ENCODE measurements around the gene FECH.

Gene FECH

GRCh38 chr18:57534511-57534909 lies 52.0 kb downstream of the FECH start:
- Histone ChIP-seq H3K9me3 (ENCODE audit: insufficient read depth, low read length) (no peaks in the 10 kb centered on the region), H3F3A (ENCODE audit: insufficient read depth) (no peaks in the 10 kb centered on the region), H3K9me2 (replicated peaks; ENCODE audit: insufficient read depth, low read length) (no peaks in the 10 kb centered on the region), H3K27me3 (ENCODE audit: low read length) (no peaks in the 10 kb centered on the region), H4K20me1 (ENCODE audit: low read depth, low read length) (no peaks in the 10 kb centered on the region), H3K9ac (ENCODE audit: low read length) (no peak overlapping the region), H3K36me3 (ENCODE audit: low read length) (no peaks in the 10 kb centered on the region), H3K4me2 (ENCODE audit: low read depth, low read length, poor library complexity, severe bottlenecking) (no peak overlapping the region), H3K27ac (ENCODE audit: low read depth, low read length) (no peak overlapping the region), H3K4me3 (ENCODE audit: insufficient read depth, low read length, poor library complexity, severe bottlenecking) (no peak overlapping the region), H2AFZ (ENCODE audit: low read depth, low read length, severe bottlenecking) (no peak overlapping the region), H3K79me2 (ENCODE audit: insufficient read depth, low read length) (no peaks in the 10 kb centered on the region)
- TF ChIP-seq EZH2phosphoT487 (conservative IDR thresholded peaks at IDR 0.05; ENCODE audit: low read length) (no peak), CTCF (IDR thresholded peaks at IDR 0.05; ENCODE audit: insufficient read depth, low read length, poor library complexity, severe bottlenecking) (no peak)

GRCh38 chr18:57533868-57534510 lies 52.5 kb downstream of the FECH start:
- Histone ChIP-seq H3K9me3 (ENCODE audit: insufficient read depth, low read length) (no peaks in the 10 kb centered on the region), H3K4me2 (ENCODE audit: low read depth, low read length, poor library complexity, severe bottlenecking) (no peak overlapping the region), H3K9ac (ENCODE audit: low read length) (no peak overlapping the region)

GRCh38 chr18:57533006-57533867 lies 53.3 kb downstream of the FECH start:
- Histone ChIP-seq H3K27me3 (ENCODE audit: low read length) (no peaks in the 10 kb centered on the region), H3K79me2 (ENCODE audit: insufficient read depth, low read length) (no peaks in the 10 kb centered on the region), H3K9ac (ENCODE audit: low read length) (no peak overlapping the region), H3K4me3 (ENCODE audit: insufficient read depth, low read length, poor library complexity, severe bottlenecking) (no peak overlapping the region), H3F3A (ENCODE audit: insufficient read depth) (no peaks in the 10 kb centered on the region), H2AFZ (ENCODE audit: low read depth, low read length, severe bottlenecking) (no peak overlapping the region), H3K36me3 (ENCODE audit: low read length) (no peaks in the 10 kb centered on the region), H3K27ac (ENCODE audit: low read depth, low read length) (no peak overlapping the region), H3K9me3 (ENCODE audit: insufficient read depth, low read length) (no peaks in the 10 kb centered on the region), H4K20me1 (ENCODE audit: low read depth, low read length) (no peaks in the 10 kb centered on the region), H3K4me2 (ENCODE audit: low read depth, low read length, poor library complexity, severe bottlenecking) (no peak overlapping the region), H3K9me2 (replicated peaks; ENCODE audit: insufficient read depth, low read length) (no peaks in the 10 kb centered on the region)
- TF ChIP-seq CTCF (IDR thresholded peaks at IDR 0.05; ENCODE audit: insufficient read depth, low read length, poor library complexity, severe bottlenecking): no peak
- TF ChIP-seq EZH2phosphoT487 (conservative IDR thresholded peaks at IDR 0.05; ENCODE audit: low read length): no peak

More at GRCh38 chr18:57533868-57534510, 52.5 kb downstream of the FECH start:
- no peak for TF ChIP-seq EZH2phosphoT487 (conservative IDR thresholded peaks at IDR 0.05; ENCODE audit: low read length)
- no peak for TF ChIP-seq CTCF (IDR thresholded peaks at IDR 0.05; ENCODE audit: insufficient read depth, low read length, poor library complexity, severe bottlenecking)
- Histone ChIP-seq H3K79me2 (ENCODE audit: insufficient read depth, low read length) (no peaks in the 10 kb centered on the region), H2AFZ (ENCODE audit: low read depth, low read length, severe bottlenecking) (no peak overlapping the region), H3K27me3 (ENCODE audit: low read length) (no peaks in the 10 kb centered on the region), H4K20me1 (ENCODE audit: low read depth, low read length) (no peaks in the 10 kb centered on the region), H3K9me2 (replicated peaks; ENCODE audit: insufficient read depth, low read length) (no peaks in the 10 kb centered on the region), H3F3A (ENCODE audit: insufficient read depth) (no peaks in the 10 kb centered on the region), H3K27ac (ENCODE audit: low read depth, low read length) (no peak overlapping the region), H3K4me3 (ENCODE audit: insufficient read depth, low read length, poor library complexity, severe bottlenecking) (no peak overlapping the region), H3K36me3 (ENCODE audit: low read length) (no peaks in the 10 kb centered on the region)
